SK-N-SH treated with all-trans-retinoic acid at 6 μM for 48 hours (cell line): Measurements from ENCODE around the gene ATCAY.

Experiments
- ATAC-seq: fragments of 200-7000 bp; cut with Tn5 transposase; 3 replicates; pipeline ENCODE4 v1.9.1; 2020; ENCODE audit warnings: mild to moderate bottlenecking, moderate library complexity
- ARNTL ChIP-seq: fragments of 450-650 bp; formaldehyde crosslinking; IDR thresholded peaks from 2 replicates; pipeline ENCODE4 v1.5.0; 2020; ENCODE audit warnings: low read depth, mild to moderate bottlenecking, moderate library complexity, borderline replicate concordance
- BACH2 ChIP-seq: fragments of 250-450 bp; sonication (Bioruptor Pico); IDR thresholded peaks from 2 replicates; pipeline ENCODE4 v1.9.0; 2021; ENCODE audit warnings: mild to moderate bottlenecking, borderline replicate concordance
- CREB5 ChIP-seq: fragments of 250-450 bp; sonication (Bioruptor Pico); IDR thresholded peaks from 2 replicates; pipeline ENCODE4 v1.5.1; 2020; ENCODE audit warnings: low read depth, mild to moderate bottlenecking, moderate library complexity
- CSDC2 ChIP-seq: fragments of 250-450 bp; sonication (Bioruptor Pico); IDR thresholded peaks from 2 replicates; pipeline ENCODE4 v1.5.0; 2020; ENCODE audit warnings: mild to moderate bottlenecking, moderate library complexity
- ESRRG ChIP-seq: fragments of 250-450 bp; sonication (Bioruptor Pico); IDR thresholded peaks from 2 replicates; pipeline ENCODE4 v1.6.1; 2021; ENCODE audit warnings: mild to moderate bottlenecking
- GLIS3 ChIP-seq: fragments of 250-450 bp; sonication (Bioruptor Pico); IDR thresholded peaks from 2 replicates; pipeline ENCODE4 v1.5.0; 2020; ENCODE audit warnings: mild to moderate bottlenecking, moderate library complexity
- ISL1 ChIP-seq: fragments of 250-450 bp; sonication (Bioruptor Pico); IDR thresholded peaks from 2 replicates; pipeline ENCODE4 v2.1.2; 2022; ENCODE audit warnings: mild to moderate bottlenecking, moderate library complexity
- OSR1 ChIP-seq: fragments of 250-450 bp; sonication (Bioruptor Pico); IDR thresholded peaks from 2 replicates; pipeline ENCODE4 v1.8.0; 2022; ENCODE audit warnings: moderate library complexity, mild to moderate bottlenecking, inconsistent platforms
- PATZ1 ChIP-seq: fragments of 250-450 bp; sonication (Bioruptor Pico); IDR thresholded peaks from 2 replicates; pipeline ENCODE4 v1.8.0; 2020; ENCODE audit warnings: mild to moderate bottlenecking, moderate library complexity, borderline replicate concordance
- PPARA ChIP-seq: fragments of 250-450 bp; sonication (Bioruptor Pico); IDR thresholded peaks from 2 replicates; pipeline ENCODE4 v1.5.0; 2020; ENCODE audit warnings: mild to moderate bottlenecking, borderline replicate concordance
- RARB ChIP-seq: fragments of 250-450 bp; sonication (Bioruptor Pico); IDR thresholded peaks from 2 replicates; pipeline ENCODE4 v1.8.0; 2021; ENCODE audit warnings: mild to moderate bottlenecking, moderate library complexity
- SNAI2 ChIP-seq: fragments of 250-450 bp; sonication (Bioruptor Pico); IDR thresholded peaks from 2 replicates; pipeline ENCODE4 v1.5.0; 2020; ENCODE audit warnings: mild to moderate bottlenecking, moderate library complexity
- TOX ChIP-seq: fragments of 250-450 bp; sonication (Bioruptor Pico); IDR thresholded peaks from 2 replicates; pipeline ENCODE4 v1.8.0; 2021; ENCODE audit warnings: mild to moderate bottlenecking, moderate library complexity, borderline replicate concordance
- TSHZ2 ChIP-seq: fragments of 250-450 bp; sonication (Bioruptor Pico); IDR thresholded peaks from 2 replicates; pipeline ENCODE4 v1.5.0; 2020; ENCODE audit warnings: mild to moderate bottlenecking, moderate library complexity
- ZC3H10 ChIP-seq: fragments of 250-450 bp; sonication (Bioruptor Pico); IDR thresholded peaks from 2 replicates; pipeline ENCODE4 v1.5.1; 2021; ENCODE audit warnings: mild to moderate bottlenecking, moderate library complexity
- ZFP30 ChIP-seq: fragments of 450-650 bp; formaldehyde crosslinking; IDR thresholded peaks from 2 replicates; pipeline ENCODE4 v1.5.0; 2022; ENCODE audit warnings: mild to moderate bottlenecking, moderate library complexity
- ZNF565 ChIP-seq: fragments of 450-650 bp; formaldehyde crosslinking; conservative IDR thresholded peaks from 2 replicates; pipeline ENCODE4 v1.5.0; 2020; ENCODE audit warnings: low read depth, mild to moderate bottlenecking, moderate library complexity
- ZNF70 ChIP-seq: fragments of 450-650 bp; formaldehyde crosslinking; IDR thresholded peaks from 2 replicates; pipeline ENCODE4 v1.5.0; 2020; ENCODE audit warnings: mild to moderate bottlenecking, moderate library complexity
- ZNF8 ChIP-seq: fragments of 450-650 bp; formaldehyde crosslinking; IDR thresholded peaks from 2 replicates; pipeline ENCODE4 v1.5.0; 2020; ENCODE audit warnings: mild to moderate bottlenecking, moderate library complexity
- TF ChIP-seq, protein P1 (sequence below): fragments of 250-450 bp; sonication (Bioruptor Pico); IDR thresholded peaks from 2 replicates; pipeline ENCODE4 v1.5.1; 2021; ENCODE audit warnings: mild to moderate bottlenecking, moderate library complexity
- TF ChIP-seq, protein P2 (sequence below): fragments of 250-450 bp; sonication (Bioruptor Pico); IDR thresholded peaks from 2 replicates; pipeline ENCODE4 v1.8.0; 2021; ENCODE audit warnings: low read depth, mild to moderate bottlenecking, moderate library complexity, borderline replicate concordance

Gene ATCAY

GRCh38 chr19:3923912-3924311 is 43.4 kb downstream of the ATCAY start:
- TF ChIP-seq ZNF8 (no peak), GLIS3 (CRISPR knock-in tag) (no peak), BACH2 (CRISPR knock-in tag) (no peak), TSHZ2 (no peak), OSR1 (no peak), ESRRG (CRISPR knock-in tag) (no peak), CREB5 (CRISPR knock-in tag) (no peak)
- TF ChIP-seq, protein P1, sequence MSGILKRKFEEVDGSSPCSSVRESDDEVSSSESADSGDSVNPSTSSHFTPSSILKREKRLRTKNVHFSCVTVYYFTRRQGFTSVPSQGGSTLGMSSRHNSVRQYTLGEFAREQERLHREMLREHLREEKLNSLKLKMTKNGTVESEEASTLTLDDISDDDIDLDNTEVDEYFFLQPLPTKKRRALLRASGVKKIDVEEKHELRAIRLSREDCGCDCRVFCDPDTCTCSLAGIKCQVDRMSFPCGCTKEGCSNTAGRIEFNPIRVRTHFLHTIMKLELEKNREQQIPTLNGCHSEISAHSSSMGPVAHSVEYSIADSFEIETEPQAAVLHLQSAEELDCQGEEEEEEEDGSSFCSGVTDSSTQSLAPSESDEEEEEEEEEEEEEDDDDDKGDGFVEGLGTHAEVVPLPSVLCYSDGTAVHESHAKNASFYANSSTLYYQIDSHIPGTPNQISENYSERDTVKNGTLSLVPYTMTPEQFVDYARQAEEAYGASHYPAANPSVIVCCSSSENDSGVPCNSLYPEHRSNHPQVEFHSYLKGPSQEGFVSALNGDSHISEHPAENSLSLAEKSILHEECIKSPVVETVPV: no peak
- TF ChIP-seq, protein P2, sequence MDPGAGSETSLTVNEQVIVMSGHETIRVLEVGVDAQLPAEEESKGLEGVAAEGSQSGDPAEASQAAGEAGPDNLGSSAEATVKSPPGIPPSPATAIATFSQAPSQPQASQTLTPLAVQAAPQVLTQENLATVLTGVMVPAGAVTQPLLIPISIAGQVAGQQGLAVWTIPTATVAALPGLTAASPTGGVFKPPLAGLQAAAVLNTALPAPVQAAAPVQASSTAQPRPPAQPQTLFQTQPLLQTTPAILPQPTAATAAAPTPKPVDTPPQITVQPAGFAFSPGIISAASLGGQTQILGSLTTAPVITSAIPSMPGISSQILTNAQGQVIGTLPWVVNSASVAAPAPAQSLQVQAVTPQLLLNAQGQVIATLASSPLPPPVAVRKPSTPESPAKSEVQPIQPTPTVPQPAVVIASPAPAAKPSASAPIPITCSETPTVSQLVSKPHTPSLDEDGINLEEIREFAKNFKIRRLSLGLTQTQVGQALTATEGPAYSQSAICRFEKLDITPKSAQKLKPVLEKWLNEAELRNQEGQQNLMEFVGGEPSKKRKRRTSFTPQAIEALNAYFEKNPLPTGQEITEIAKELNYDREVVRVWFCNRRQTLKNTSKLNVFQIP (CRISPR knock-in tag): no peak
- ATAC-seq: no peak

DNA sequence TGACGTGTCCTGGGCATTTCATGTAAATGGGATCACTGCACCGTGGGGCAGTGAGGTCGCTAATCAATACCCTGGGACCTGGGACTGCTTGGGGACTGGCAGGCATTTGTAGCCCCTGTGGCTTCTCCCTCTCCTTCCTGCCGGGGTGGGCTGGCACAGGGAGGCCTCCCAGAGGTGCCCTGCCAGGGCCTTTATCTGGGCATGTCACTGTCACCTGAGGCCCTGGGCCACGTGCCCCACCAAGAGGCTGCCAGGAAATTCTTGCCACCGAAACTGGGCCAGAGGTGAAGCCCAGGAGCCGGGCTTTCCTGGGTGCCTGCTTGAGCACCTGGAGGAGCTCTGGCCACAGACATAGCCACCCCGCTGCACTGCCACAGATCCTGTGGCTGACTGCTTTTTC is 50.6 kb downstream of the ATCAY start:
- no peak for ATAC-seq
- no peak for TF ChIP-seq GLIS3 (CRISPR knock-in tag)
- TF ChIP-seq, protein P2 (CRISPR knock-in tag): no peak
- TF ChIP-seq, protein P1: no peak
- TF ChIP-seq ZC3H10 (CRISPR knock-in tag): no peak
- TF ChIP-seq ISL1 (CRISPR knock-in tag): no peak

GRCh38 chr19:3932931-3933810 is 52.7 kb downstream of the ATCAY start, which contains the start of gene NMRK2:
Gene NMRK2 (plus strand): TSS chr19:3933069. CDS start chr19:3933672, 603 bp downstream.
- no peak; the same call in 2 of the 3 replicates for ATAC-seq
- no peak for TF ChIP-seq BACH2 (CRISPR knock-in tag)
- no peak for TF ChIP-seq GLIS3 (CRISPR knock-in tag)
- TF ChIP-seq ARNTL (CRISPR knock-in tag): no peak
- no peak for TF ChIP-seq SNAI2 (CRISPR knock-in tag)
- TF ChIP-seq PPARA: no peak
- TF ChIP-seq ZNF565 (CRISPR knock-in tag): no peak
- TF ChIP-seq ZC3H10 (CRISPR knock-in tag): no peak
- no peak for TF ChIP-seq ESRRG (CRISPR knock-in tag)
- TF ChIP-seq TOX (CRISPR knock-in tag): no peak
- no peak for TF ChIP-seq PATZ1 (CRISPR knock-in tag)
- TF ChIP-seq, protein P2 (CRISPR knock-in tag): no peak
- no peak for TF ChIP-seq RARB (CRISPR knock-in tag)
- no peak for TF ChIP-seq ZFP30 (CRISPR knock-in tag)
- TF ChIP-seq CSDC2 (CRISPR knock-in tag): no peak
- no peak for TF ChIP-seq ISL1 (CRISPR knock-in tag)
- no peak for TF ChIP-seq ZNF70 (CRISPR knock-in tag)
